Measurements from ENCODE around the gene ESYT2. TPM values are rescaled to one million over a fixed set of nuclear protein-coding genes. Genes with fewer than 3 reads are reported as not detected.

Gene ESYT2
- total and polyA plus RNA-seq, 9 of the 15 experiments (the other 6 are each of a cell fraction or from before 2014, with no cell fraction given), result 5.8 to 86.9 (median 64.7) TPM

- TF ChIP-seq ZBTB12 (CRISPR knock-in tag; IDR thresholded peaks at IDR 0.05) (peak; percentile 41; the same call in 1 of the 2 replicates), ZNF778 (CRISPR knock-in tag; IDR thresholded peaks at IDR 0.05) (no peak), HDAC8 (tag; IDR thresholded peaks at IDR 0.05) (no peak), ZNF445 (CRISPR knock-in tag; IDR thresholded peaks at IDR 0.05; ENCODE audit: low read depth) (no peak), ZNF699 (CRISPR knock-in tag; IDR thresholded peaks at IDR 0.05; ENCODE audit: insufficient replicate concordance) (no peak), E2F1 (CRISPR knock-in tag; IDR thresholded peaks at IDR 0.05) (no peak; the same call in 1 of the 2 replicates), SIX5 (IDR thresholded peaks at IDR 0.05; ENCODE audit: borderline replicate concordance in 1 of 2, insufficient read depth in 1 of 2, low read depth in 1 of 2, low read length in 2 of 2) (no peak), FOXM1 (IDR thresholded peaks at IDR 0.05; ENCODE audit: low read depth) (peak; percentile 69), FOXM1 (CRISPR knock-in tag; IDR thresholded peaks at IDR 0.05; ENCODE audit: low read depth) (no peak), TAF7 (tag; IDR thresholded peaks at IDR 0.05) (no peak; the same call in 1 of the 2 replicates), PHTF2 (CRISPR knock-in tag; IDR thresholded peaks at IDR 0.05) (no peak), ZNF217 (CRISPR knock-in tag; IDR thresholded peaks at IDR 0.05) (no peak), HCFC1 (IDR thresholded peaks at IDR 0.05; ENCODE audit: low read depth, low read length) (no peak), ZFX (CRISPR knock-in tag; IDR thresholded peaks at IDR 0.05) (peak; percentile 41), NR2F6 (CRISPR knock-in tag; IDR thresholded peaks at IDR 0.05) (no peak), EWSR1 (IDR thresholded peaks at IDR 0.05; ENCODE audit: borderline replicate concordance, low read depth, partially characterized antibody) (no peak), SREBF2 (CRISPR knock-in tag; IDR thresholded peaks at IDR 0.05) (no peak), FOXK2 (conservative IDR thresholded peaks at IDR 0.05 in 1 of 2, IDR thresholded peaks at IDR 0.05 in 1 of 2; ENCODE audit: low read depth in 2 of 2) (no peak), SMAD3 (CRISPR knock-in tag; conservative IDR thresholded peaks at IDR 0.05) (no peak), MLLT1 (IDR thresholded peaks at IDR 0.05) (peak; percentile 11 to 70; a peak in 1 of 4 replicates)
- TF ChIP-seq, protein P1, sequence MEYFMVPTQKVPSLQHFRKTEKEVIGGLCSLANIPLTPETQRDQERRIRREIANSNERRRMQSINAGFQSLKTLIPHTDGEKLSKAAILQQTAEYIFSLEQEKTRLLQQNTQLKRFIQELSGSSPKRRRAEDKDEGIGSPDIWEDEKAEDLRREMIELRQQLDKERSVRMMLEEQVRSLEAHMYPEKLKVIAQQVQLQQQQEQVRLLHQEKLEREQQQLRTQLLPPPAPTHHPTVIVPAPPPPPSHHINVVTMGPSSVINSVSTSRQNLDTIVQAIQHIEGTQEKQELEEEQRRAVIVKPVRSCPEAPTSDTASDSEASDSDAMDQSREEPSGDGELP (CRISPR knock-in tag; IDR thresholded peaks at IDR 0.05; ENCODE audit: borderline replicate concordance), result peak; percentile 89
Measured at GRCh38 chr7:158861004-158861787, 31.9 kb upstream of the ESYT2 start (continued).

Measured in K562 (cell line).